ENCODE data around the gene LETMD1. TPM values are rescaled to one million over a fixed set of nuclear protein-coding genes. Genes with fewer than 3 reads are reported as not detected.

Gene LETMD1
- total and polyA plus RNA-seq, 2 of the 4 experiments (the other 2 are of a cell fraction) = 27.6 to 40.1 TPM

GRCh38 chr12:51086933-51087332 is 38.8 kb downstream of the LETMD1 start:
- Histone ChIP-seq H2AK5ac (ENCODE audit: low read depth, low read length) (no peak overlapping the region), H3K9ac (ENCODE audit: low read depth, low read length) (no peak overlapping the region), H2AFZ (replicated peaks; ENCODE audit: low read length, poor library complexity) (no peak overlapping the region), H2BK15ac (ENCODE audit: low read depth, low read length) (no peak overlapping the region), H4K20me1 (ENCODE audit: insufficient read depth, low read length) (peaks cover 11% of the 10 kb centered on the region), H3K18ac (ENCODE audit: low read depth, low read length) (no peak overlapping the region), H3K27me3 (ENCODE audit: control insufficient read depth, insufficient read depth, low read length) (no peaks in the 10 kb centered on the region), H3K27ac (ENCODE audit: insufficient read depth, low read length) (no peak overlapping the region), H3K23ac (ENCODE audit: low read depth, low read length) (no peak overlapping the region), H3K36me3 (ENCODE audit: control insufficient read depth, insufficient read depth, low read length) (no peaks in the 10 kb centered on the region; the same call in 1 of the 2 replicates), H4K5ac (ENCODE audit: low read depth, low read length) (no peak overlapping the region), H3K4ac (ENCODE audit: low read depth, low read length) (no peak overlapping the region), H3K14ac (replicated peaks; ENCODE audit: low read depth, low read length) (no peak overlapping the region), H4K91ac (ENCODE audit: insufficient read depth, low read depth, low read length) (no peak overlapping the region), H2BK5ac (ENCODE audit: low read depth, low read length, poor library complexity, severe bottlenecking) (no peak overlapping the region), H3K9me1 (ENCODE audit: insufficient read depth, low read length) (no peaks in the 10 kb centered on the region), H3K9me3 (ENCODE audit: control insufficient read depth, insufficient read depth, low read length) (no peaks in the 10 kb centered on the region), H2AK9ac (replicated peaks; ENCODE audit: low read depth, low read length, poor library complexity) (no peak overlapping the region), H3K79me1 (ENCODE audit: low read depth in 1 of 2, low read length in 2 of 2) (peaks cover 4 to 12% of the 10 kb centered on the region in 2 experiments; a peak in 3 of 4 replicates), H2BK20ac (ENCODE audit: low read depth, low read length) (no peak overlapping the region), H3K4me3 (ENCODE audit: insufficient read depth, low read depth, low read length) (no peak overlapping the region), H2BK120ac (ENCODE audit: low read depth, low read length) (no peak overlapping the region), H3K56ac (ENCODE audit: extremely low read depth, insufficient read depth, low read length) (no peak overlapping the region), H4K8ac (ENCODE audit: low read depth in 2 of 2, low read length in 2 of 2) (no peak overlapping the region), H3K4me1 (ENCODE audit: control insufficient read depth, insufficient read depth, low read length) (peaks cover under 1% of the 10 kb centered on the region; the same call in 1 of the 2 replicates), H3K4me2 (ENCODE audit: low read depth, low read length) (no peak overlapping the region)
- dilution Hi-C loops (cut with HindIII; ENCODE audit: low sequenced_read_pairs, unreplicated experiment) (no loop called here), intact Hi-C loops (cut with micrococcal nuclease) (loop anchor here (10.0 kb wide), 1 partner anchor 258 kb away; the partner anchor contains the start of gene CELA1), in situ Hi-C loops (cut with MboI; ENCODE audit: low sequenced_read_pairs) (loop anchor here (10.0 kb wide), 1 partner anchor 258 kb away; the partner anchor contains the start of gene CELA1)
- ChIA-PET POLR2A (ENCODE audit: unreplicated experiment) (no interaction called here), CTCF (no interaction called here)
- TF ChIP-seq RAD21 (IDR thresholded peaks at IDR 0.05; ENCODE audit: low read length) = no peak
- no peak for TF ChIP-seq CTCF (conservative IDR thresholded peaks at IDR 0.05; ENCODE audit: low read depth, low read length)
- TF ChIP-seq BHLHE40 (IDR thresholded peaks at IDR 0.05; ENCODE audit: low read depth, low read length) = no peak
- TF ChIP-seq CEBPB (IDR thresholded peaks at IDR 0.05; ENCODE audit: low read depth, low read length) = peak; percentile 88
- ATAC-seq (ENCODE audit: low read depth) (no peak), DNase-seq (no peak)
- BruUV-seq (replicated peaks) = no TSS peak
- WGBS, 2 experiments (ENCODE audit: extremely low coverage in 2 of 2, insufficient read length in 1 of 2) = 100% methylated on average over 5 of the region's 10 CpGs; no CpG with 5 or more reads in 1 of the 2 experiments

All from IMR-90 (cell line).